Thyroid gland (tissue), 4 donors: ENCODE measurements around the gene PAK1.

ENCODE experiments used
- POLR2A ChIP-seq, 2 donors: fragments of 450-650 bp; IDR thresholded peaks; one replicate each; pipeline ENCODE4 v1.6.1; 2017; ENCODE audit warnings: antibody characterized with exemption in 2 of 2, mild to moderate bottlenecking in 2 of 2, moderate library complexity in 1 of 2
- TF ChIP-seq, protein P1 (sequence below), 6 experiments: fragments of 200-600 bp in 3 of 6; fragments of 450-650 bp in 3 of 6; sonication (generic) in 3 of 6; IDR thresholded peaks; one replicate each; pipeline ENCODE4 v1.5.1; 2016 to 2019; ENCODE audit warnings: antibody characterized with exemption in 6 of 6, mild to moderate bottlenecking in 2 of 6, inconsistent platforms in 1 of 6, moderate library complexity in 1 of 6

DNA sequence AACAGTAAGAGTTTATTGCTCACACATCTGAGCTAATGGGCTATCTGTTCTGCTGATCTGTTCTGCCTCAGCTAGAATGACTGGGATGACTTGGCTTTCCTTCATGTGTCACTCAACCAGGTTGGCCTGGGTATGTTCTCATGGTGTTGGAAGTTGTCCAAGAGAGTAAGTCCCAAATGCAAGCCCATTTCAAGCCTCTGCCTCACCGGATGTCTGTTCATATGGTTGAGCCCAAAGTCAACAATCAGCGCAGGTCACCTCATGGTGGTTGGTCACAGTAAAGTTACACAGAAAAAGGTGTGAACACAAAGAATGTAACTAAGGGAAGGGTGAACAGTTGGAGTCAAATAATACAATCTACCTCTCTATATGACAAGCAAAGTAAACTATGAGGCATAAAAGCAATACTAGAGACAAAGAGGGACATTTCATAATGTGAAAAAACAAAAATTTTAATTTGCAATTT is 174.3 kb downstream of the PAK1 start:
- TF ChIP-seq, protein P1, sequence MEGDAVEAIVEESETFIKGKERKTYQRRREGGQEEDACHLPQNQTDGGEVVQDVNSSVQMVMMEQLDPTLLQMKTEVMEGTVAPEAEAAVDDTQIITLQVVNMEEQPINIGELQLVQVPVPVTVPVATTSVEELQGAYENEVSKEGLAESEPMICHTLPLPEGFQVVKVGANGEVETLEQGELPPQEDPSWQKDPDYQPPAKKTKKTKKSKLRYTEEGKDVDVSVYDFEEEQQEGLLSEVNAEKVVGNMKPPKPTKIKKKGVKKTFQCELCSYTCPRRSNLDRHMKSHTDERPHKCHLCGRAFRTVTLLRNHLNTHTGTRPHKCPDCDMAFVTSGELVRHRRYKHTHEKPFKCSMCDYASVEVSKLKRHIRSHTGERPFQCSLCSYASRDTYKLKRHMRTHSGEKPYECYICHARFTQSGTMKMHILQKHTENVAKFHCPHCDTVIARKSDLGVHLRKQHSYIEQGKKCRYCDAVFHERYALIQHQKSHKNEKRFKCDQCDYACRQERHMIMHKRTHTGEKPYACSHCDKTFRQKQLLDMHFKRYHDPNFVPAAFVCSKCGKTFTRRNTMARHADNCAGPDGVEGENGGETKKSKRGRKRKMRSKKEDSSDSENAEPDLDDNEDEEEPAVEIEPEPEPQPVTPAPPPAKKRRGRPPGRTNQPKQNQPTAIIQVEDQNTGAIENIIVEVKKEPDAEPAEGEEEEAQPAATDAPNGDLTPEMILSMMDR (IDR thresholded peaks at IDR 0.05) = no peak
- no peak for TF ChIP-seq POLR2A (IDR thresholded peaks at IDR 0.05)
